Glutamatergic neuron (in vitro differentiated cells): ENCODE measurements around the gene ACP7. TPM values are rescaled to one million over a fixed set of nuclear protein-coding genes. Genes with fewer than 3 reads are reported as not detected.

Source experiments
- DNase-seq: peaks from one replicate; pipeline ENCODE4 v3.0.0; 2022
- H3K27ac Mint-ChIP-seq: one replicate; pipeline ENCODE4 v1.8.0; 2020; ENCODE audit warnings: mild to moderate bottlenecking, mixed read lengths, inconsistent platforms; ENCODE audit not compliant: unreplicated experiment
- H3K27me3 Mint-ChIP-seq: one replicate; pipeline ENCODE4 v1.8.0; 2020; ENCODE audit warnings: mild to moderate bottlenecking, moderate library complexity, mixed read lengths, inconsistent platforms; ENCODE audit not compliant: unreplicated experiment
- H3K36me3 Mint-ChIP-seq: one replicate; pipeline ENCODE4 v1.8.0; 2020; ENCODE audit warnings: mild to moderate bottlenecking, mixed read lengths, inconsistent platforms; ENCODE audit not compliant: unreplicated experiment
- H3K4me1 Mint-ChIP-seq: one replicate; pipeline ENCODE4 v1.8.0; 2020; ENCODE audit warnings: mild to moderate bottlenecking, low read depth, mixed read lengths, inconsistent platforms; ENCODE audit not compliant: unreplicated experiment
- H3K4me3 Mint-ChIP-seq: one replicate; pipeline ENCODE4 v1.8.0; 2020; ENCODE audit warnings: mild to moderate bottlenecking, mixed read lengths, inconsistent platforms; ENCODE audit not compliant: unreplicated experiment
- H3K9me3 Mint-ChIP-seq: one replicate; pipeline ENCODE4 v1.8.0; 2020; ENCODE audit warnings: mild to moderate bottlenecking, moderate library complexity, mixed read lengths, inconsistent platforms; ENCODE audit not compliant: unreplicated experiment
- CTCF ChIP-seq: fragments of 200-600 bp; sonication (generic); IDR thresholded peaks from one replicate; pipeline ENCODE4 v1.5.0; 2021; ENCODE audit not compliant: partially characterized antibody, unreplicated experiment
- total RNA-seq: library from RNA; stranded (reverse); fragmentation: NEBNext Ultra II Directional; extraction: Animal tissue kit (Norgen Biotek cat#: 25700); gene quantifications from one replicate; pipeline ENCODE4 v1.2.1, GENCODE V29; 2021; ENCODE audit not compliant: unreplicated experiment

The ACP7 gene
- total RNA-seq, 1 donor from 2014 or later = not detected

GRCh38 chr19:39106194-39106593 is 22.0 kb downstream of the ACP7 start:
- Mint-ChIP-seq H3K4me3 (no peak overlapping the region), H3K9me3 (no peaks in the 10 kb centered on the region), H3K27ac (no peak overlapping the region), H3K27me3 (peaks cover under 1% of the 10 kb centered on the region), H3K36me3 (no peaks in the 10 kb centered on the region), H3K4me1 (peaks cover 2% of the 10 kb centered on the region)
- no peak for TF ChIP-seq CTCF
- no peak for DNase-seq

DNA sequence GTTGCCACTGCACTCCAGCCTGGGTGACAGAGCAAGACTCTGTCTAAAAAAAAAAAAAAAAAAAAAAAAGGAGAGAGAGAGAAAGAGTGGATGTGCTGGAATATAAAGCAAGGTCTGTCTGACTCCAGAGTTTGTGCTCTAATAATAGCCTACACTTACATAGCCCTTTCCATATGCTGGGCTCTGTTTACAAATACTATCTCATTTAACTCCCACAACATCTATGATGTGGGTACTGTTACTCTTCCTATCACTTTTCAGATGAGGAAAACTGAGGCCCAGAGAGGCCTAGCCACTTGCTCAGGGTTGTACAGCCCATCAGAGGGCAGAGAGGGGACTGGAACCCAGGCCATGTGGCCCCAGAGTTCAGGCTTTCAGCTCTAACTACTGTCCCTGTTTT is 25.5 kb downstream of the ACP7 start:
- no peaks in the 10 kb centered on the region for H3K36me3 Mint-ChIP-seq
- H3K9me3 Mint-ChIP-seq = no peaks in the 10 kb centered on the region
- no peak for DNase-seq
- no peak for TF ChIP-seq CTCF
- H3K4me1 Mint-ChIP-seq = peaks cover 2% of the 10 kb centered on the region
- H3K4me3 Mint-ChIP-seq = no peak overlapping the region
- H3K27ac Mint-ChIP-seq = no peak overlapping the region
- no peaks in the 10 kb centered on the region for H3K27me3 Mint-ChIP-seq

DNA sequence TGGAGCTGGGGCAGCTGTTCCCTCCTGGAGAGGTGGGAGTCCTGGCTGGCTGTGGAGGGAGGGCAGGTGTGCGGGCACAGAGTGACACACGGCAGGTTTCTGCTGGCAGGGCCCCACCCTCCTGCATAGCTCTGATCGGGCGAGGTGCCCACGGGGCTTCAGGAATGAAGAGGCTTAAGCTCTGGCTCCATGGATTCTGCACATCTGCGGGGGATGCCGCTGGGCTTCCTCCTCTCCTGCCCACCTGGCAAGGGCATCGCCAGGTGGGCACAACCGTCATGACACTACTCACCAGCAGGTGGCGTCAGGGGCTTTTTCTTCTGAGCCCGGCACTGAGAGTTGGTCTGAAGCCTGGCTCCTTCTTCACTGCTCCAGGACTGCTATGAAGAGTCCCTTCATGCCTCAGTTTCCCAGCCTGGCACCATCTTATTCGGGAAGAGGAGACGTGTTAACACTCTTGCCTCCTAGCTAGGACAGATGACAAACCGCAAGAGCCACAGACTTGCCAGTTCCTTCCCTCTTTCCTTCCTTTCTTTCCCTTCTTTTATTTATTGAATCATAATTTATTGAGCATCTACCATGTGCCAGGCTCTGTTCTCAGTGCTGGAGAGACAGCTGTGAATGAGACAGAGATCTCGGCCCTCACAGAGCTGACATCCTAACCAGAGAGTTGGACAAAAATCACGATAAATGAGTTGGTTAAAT is 26.2 kb downstream of the ACP7 start:
- Mint-ChIP-seq H3K36me3 (no peaks in the 10 kb centered on the region), H3K27ac (peak overlapping the region; percentile 44), H3K27me3 (no peaks in the 10 kb centered on the region), H3K4me3 (peak overlapping the region; percentile 21), H3K4me1 (peaks cover 2% of the 10 kb centered on the region), H3K9me3 (no peaks in the 10 kb centered on the region)
- peak; percentile 93 for TF ChIP-seq CTCF
- peak; percentile 68 for DNase-seq

DNA sequence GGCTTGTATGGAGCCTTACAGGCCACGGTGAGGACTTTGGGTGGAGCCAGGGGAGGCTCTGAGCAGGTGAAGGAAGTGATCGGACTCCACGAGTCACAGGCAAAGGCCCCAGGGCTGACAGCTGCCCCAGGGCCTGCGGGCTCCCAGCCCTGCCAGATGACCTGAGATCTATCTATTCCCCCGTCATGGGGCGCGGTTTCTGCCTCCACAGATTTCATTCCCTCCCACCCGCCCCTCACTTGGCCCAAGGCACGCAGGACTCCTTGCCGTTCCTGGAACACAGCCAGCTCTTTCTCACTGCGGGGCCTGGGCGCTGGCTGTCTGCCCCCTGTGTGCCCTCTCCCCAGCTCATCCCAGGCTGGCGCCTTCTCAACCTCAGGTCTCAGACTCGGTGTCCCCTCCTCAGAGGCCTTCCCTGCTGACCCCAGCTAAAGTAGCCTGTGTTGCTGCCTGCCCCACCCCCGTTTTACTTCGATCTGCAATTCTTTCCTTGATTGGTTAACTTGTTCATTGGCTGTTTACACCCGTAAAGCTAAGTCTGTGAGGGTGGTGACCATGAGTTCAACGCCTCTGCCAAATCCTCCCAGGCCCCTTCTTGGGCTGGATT is 27.5 kb downstream of the ACP7 start:
- no peak for TF ChIP-seq CTCF
- Mint-ChIP-seq H3K27me3 (no peaks in the 10 kb centered on the region), H3K36me3 (no peaks in the 10 kb centered on the region), H3K4me3 (no peak overlapping the region), H3K9me3 (no peaks in the 10 kb centered on the region), H3K4me1 (peaks cover 2% of the 10 kb centered on the region), H3K27ac (no peak overlapping the region)
- no peak for DNase-seq

- H3K27ac Mint-ChIP-seq = no peak overlapping the region
- no peak for TF ChIP-seq CTCF
- H3K27me3 Mint-ChIP-seq = no peaks in the 10 kb centered on the region
- no peak overlapping the region for H3K4me3 Mint-ChIP-seq
- peaks cover 2% of the 10 kb centered on the region for H3K4me1 Mint-ChIP-seq
- no peaks in the 10 kb centered on the region for H3K9me3 Mint-ChIP-seq
- H3K36me3 Mint-ChIP-seq = no peaks in the 10 kb centered on the region
- no peak for DNase-seq
Measured at GRCh38 chr19:39112338-39112890, 28.2 kb downstream of the ACP7 start.
